Activated naive CD8-positive, alpha-beta T cell (primary cell): Measurements from ENCODE around the gene TMEM174.
"Not testable (repeated sequence)": the region's sequence is repeated elsewhere in the genome, so short reads cannot be mapped to it uniquely, and the experiment has no call there.

ENCODE experiments used
- H3K27ac Mint-ChIP-seq: one replicate; pipeline ENCODE4 v1.8.0; 2021; ENCODE audit warnings: mixed read lengths
- H3K27me3 Mint-ChIP-seq: one replicate; pipeline ENCODE4 v1.8.0; 2021; ENCODE audit warnings: mixed read lengths
- H3K36me3 Mint-ChIP-seq: one replicate; pipeline ENCODE4 v1.8.0; 2021; ENCODE audit warnings: mixed read lengths
- H3K4me1 Mint-ChIP-seq: one replicate; pipeline ENCODE4 v1.8.0; 2021; ENCODE audit warnings: low read depth, mixed read lengths
- H3K4me3 Mint-ChIP-seq: one replicate; pipeline ENCODE4 v1.8.0; 2021; ENCODE audit warnings: mild to moderate bottlenecking, mixed read lengths
- H3K9me3 Mint-ChIP-seq: one replicate; pipeline ENCODE4 v1.8.0; 2021; ENCODE audit warnings: low read depth, mixed read lengths

Gene TMEM174

DNA sequence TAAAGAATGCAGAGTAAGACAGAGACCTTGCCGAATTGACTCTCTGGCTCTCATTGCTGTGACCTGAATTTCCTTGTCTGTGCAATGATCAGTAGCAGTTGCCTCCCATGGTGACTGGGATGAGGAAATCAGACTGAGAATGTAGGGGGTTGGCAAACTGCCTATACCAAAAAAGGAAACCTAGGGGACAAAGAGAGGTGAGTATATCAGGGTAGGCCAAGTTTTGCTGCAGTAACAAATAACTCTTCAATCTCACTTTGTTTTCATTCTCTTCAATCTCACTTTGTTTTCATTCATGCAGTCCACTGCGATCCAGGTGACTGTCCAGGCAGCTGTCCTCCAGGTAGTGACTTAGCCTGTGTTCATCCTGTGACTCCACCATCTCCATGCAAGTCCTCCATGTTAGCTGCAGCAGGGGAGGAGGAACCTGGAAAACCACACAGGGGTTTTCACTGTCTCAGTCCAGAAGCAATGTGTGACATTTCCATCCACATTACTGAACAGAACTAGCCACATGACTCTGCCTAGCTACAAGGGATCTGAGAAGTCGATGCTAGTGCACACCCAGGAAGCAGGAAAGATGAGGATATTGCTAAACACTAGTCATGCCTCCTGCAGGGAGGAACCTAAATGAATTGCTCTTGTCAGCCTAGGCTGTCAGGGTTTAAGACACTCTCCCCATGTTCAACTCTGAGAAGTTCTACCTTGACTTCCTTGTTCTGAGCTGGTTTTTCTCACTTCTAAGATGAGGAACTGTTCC, 26.0 kb downstream of the TMEM174 start:
- Mint-ChIP-seq H3K4me1 (peaks cover 7% of the 10 kb centered on the region), H3K27ac (no peak overlapping the region), H3K27me3 (peaks cover 44% of the 10 kb centered on the region), H3K9me3 (no peaks in the 10 kb centered on the region), H3K36me3 (no peaks in the 10 kb centered on the region), H3K4me3 (no peak overlapping the region)

GRCh38 chr5:73199671-73200070, 26.7 kb downstream of the TMEM174 start:
- H3K4me3 Mint-ChIP-seq = no peak overlapping the region
- H3K27ac Mint-ChIP-seq = no peak overlapping the region
- H3K9me3 Mint-ChIP-seq = no peaks in the 10 kb centered on the region
- H3K27me3 Mint-ChIP-seq = peaks cover 43% of the 10 kb centered on the region
- peaks cover 7% of the 10 kb centered on the region for H3K4me1 Mint-ChIP-seq
- H3K36me3 Mint-ChIP-seq = no peaks in the 10 kb centered on the region

DNA sequence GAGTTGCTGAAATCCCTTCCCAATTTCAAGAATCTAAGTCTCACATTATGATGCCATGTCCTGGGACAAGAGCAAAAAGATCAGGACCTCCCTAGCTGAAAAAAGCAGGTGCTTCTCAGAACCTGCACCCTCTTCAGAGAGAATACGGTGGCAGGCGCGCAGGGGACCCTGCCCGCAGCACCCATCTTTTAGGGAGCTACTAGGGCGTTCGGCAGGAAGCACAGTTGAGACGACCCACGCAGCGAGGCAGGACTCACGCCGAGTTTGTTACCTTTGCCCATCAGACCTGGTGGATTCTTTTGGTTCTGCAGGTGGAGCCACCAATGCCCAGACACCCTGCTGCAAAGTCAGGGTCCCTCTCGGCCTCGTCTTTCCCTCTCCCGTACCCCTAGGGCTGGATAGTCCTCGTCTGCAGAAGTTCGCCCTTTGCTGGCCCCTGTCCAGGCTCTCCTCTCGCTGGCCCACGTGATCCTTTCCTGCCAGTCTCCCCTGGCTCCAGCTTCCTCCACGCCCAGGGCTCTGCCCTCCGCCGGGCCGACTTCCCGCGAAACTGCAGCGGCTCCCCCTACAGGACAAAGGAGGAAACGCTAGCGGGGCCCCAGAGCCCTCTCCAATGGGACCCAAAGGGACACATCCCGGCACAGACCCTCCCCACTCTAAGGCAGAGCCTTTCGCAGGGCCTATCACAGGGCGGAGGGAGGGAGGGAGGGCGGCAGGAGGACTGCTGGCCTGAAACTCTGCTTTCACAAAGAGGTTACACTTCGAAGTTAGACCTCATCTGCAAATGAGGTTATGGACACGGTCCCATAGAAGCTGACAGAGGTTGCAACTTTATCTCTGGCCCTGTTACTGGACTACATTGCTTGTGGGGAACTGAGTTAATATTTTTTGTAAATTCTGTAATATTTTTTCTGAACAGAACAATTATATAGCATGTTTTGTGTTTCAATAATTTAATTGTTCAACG, 28.8 kb downstream of the TMEM174 start:
- Mint-ChIP-seq H3K27me3 (peaks cover 39% of the 10 kb centered on the region), H3K9me3 (no peaks in the 10 kb centered on the region), H3K27ac (no peak overlapping the region), H3K4me3 (no peak overlapping the region), H3K36me3 (no peaks in the 10 kb centered on the region), H3K4me1 (peaks cover 7% of the 10 kb centered on the region)

DNA sequence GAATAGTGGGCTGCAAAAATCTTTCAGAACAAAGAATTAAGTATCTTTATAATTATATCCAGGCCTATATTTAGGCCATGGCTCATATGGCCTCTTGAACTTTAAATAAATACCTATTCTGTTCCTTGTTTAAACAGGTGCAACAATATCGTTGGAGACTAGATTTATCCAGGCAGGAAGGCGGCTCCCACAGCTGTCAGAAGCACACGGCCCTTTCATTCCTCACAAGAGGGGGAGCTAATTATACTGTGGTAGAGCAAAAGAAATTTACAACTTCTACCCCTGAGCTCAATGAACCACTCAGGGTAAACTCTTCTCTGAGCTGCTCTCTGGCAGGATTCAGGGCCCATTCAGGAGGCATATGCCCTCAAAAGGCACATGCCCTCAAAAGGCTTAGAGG, 31.3 kb downstream of the TMEM174 start:
- H3K4me3 Mint-ChIP-seq = no peak overlapping the region
- no peaks in the 10 kb centered on the region for H3K4me1 Mint-ChIP-seq
- peaks cover 10% of the 10 kb centered on the region for H3K9me3 Mint-ChIP-seq
- peaks cover 44% of the 10 kb centered on the region for H3K27me3 Mint-ChIP-seq
- H3K36me3 Mint-ChIP-seq = no peaks in the 10 kb centered on the region
- H3K27ac Mint-ChIP-seq = no peak overlapping the region

- Mint-ChIP-seq H3K36me3 (peaks cover 2% of the 10 kb centered on the region), H3K4me3 (no peak overlapping the region), H3K27me3 (peaks cover 44% of the 10 kb centered on the region), H3K27ac (no peak overlapping the region), H3K9me3 (peaks cover 13% of the 10 kb centered on the region), H3K4me1 (no peaks in the 10 kb centered on the region)
These were observed 31.7 kb downstream of the TMEM174 start for GRCh38 chr5:73204733-73205132.

DNA sequence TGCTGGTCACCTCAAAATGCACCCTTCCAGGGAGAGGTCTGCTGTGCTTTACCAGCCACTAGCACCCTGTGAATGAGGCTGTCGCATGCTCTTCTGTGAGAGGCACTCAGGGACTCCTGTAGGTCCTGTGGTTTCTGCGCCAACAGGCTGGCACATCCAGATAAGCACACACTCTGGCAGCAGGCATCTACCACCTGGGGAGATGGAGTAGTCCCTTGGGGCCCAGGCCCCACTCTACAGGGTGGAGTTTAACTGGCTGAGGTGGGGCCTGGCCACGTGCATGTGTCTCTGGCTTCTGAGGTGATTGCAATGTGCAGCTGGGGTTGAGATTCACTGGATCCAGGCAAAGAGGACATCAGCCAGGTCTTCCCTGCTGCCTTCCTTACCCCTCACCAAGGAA, 32.3 kb downstream of the TMEM174 start:
- peaks cover 4% of the 10 kb centered on the region for H3K36me3 Mint-ChIP-seq
- no peak overlapping the region for H3K4me3 Mint-ChIP-seq
- peaks cover 18% of the 10 kb centered on the region for H3K9me3 Mint-ChIP-seq
- H3K27me3 Mint-ChIP-seq = peaks cover 46% of the 10 kb centered on the region
- no peaks in the 10 kb centered on the region for H3K4me1 Mint-ChIP-seq
- no peak overlapping the region for H3K27ac Mint-ChIP-seq

- H3K9me3 Mint-ChIP-seq = peaks cover 18% of the 10 kb centered on the region
- H3K4me3 Mint-ChIP-seq, H3K4me1 Mint-ChIP-seq, H3K36me3 Mint-ChIP-seq, H3K27ac Mint-ChIP-seq: not testable (repeated sequence)
- peaks cover 58% of the 10 kb centered on the region for H3K27me3 Mint-ChIP-seq
These were observed 34.2 kb downstream of the TMEM174 start for GRCh38 chr5:73207239-73207638.

DNA sequence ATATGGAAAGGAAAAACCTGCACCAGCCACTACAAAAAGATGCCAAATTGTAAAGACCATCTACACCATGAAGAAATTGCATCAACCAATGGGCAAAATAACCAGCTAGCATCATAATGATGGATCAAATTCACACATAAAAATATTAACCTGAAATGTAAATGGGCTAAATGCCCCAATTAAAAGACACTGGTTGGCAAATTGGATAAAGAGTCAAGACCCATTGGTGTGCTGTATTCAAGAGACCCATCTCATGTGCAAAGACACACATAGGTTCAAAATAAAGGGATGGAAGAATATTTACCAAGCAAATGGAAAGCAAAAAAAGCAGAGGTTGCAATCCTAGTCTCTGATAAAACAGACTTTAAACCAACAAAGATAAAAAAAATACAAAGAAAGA, 36.1 kb downstream of the TMEM174 start:
- not testable (repeated sequence) for H3K4me1 Mint-ChIP-seq, H3K4me3 Mint-ChIP-seq, H3K36me3 Mint-ChIP-seq, H3K27ac Mint-ChIP-seq
- peaks cover 18% of the 10 kb centered on the region for H3K9me3 Mint-ChIP-seq
- peaks cover 61% of the 10 kb centered on the region for H3K27me3 Mint-ChIP-seq

DNA sequence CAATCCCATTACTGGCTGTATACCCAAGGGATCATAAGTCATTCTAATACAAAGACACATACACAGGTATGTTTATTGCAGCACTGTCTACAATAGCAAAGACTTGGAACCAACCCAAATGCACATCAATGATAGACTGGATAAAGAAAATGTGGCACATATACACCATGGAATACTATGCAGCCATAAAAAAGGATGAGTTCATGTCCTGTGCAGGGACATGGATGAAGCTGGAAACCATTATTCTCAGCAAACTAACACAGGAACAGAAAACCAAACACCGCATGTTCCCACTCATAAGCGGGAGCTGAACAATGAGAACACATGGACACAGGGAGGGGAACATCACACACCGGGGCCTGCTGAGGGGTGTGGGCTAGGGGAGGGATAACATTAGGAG, 39.7 kb downstream of the TMEM174 start:
- Mint-ChIP-seq H3K9me3 (peaks cover 18% of the 10 kb centered on the region), H3K27me3 (peaks cover 61% of the 10 kb centered on the region)
- H3K4me1 Mint-ChIP-seq, H3K4me3 Mint-ChIP-seq, H3K36me3 Mint-ChIP-seq, H3K27ac Mint-ChIP-seq: not testable (repeated sequence)

DNA sequence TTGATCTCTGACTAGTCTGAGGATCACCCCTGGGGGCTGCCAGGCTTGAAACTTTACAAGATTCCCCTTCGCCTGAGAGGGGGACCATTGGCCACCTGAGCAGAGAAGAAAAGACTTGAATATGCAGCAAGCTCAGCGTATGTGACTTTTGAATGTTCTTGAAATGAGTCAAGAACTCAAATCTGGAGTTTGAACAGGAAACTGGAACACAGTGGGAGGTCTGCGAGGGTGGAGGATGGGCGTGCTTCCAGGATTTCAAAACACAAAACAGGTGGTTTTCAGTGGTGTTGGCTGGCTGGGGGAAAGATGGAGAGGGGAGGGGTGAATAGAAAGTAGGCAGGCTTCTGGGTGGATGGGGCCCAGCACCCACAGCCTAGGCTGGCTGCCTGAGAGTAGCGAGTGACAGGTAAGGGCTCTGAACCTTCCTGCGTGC, 40.6 kb downstream of the TMEM174 start:
- Mint-ChIP-seq H3K36me3 (peaks cover 4% of the 10 kb centered on the region), H3K27me3 (peaks cover 60% of the 10 kb centered on the region), H3K4me1 (peaks cover 7% of the 10 kb centered on the region), H3K9me3 (peaks cover 13% of the 10 kb centered on the region), H3K4me3 (no peak overlapping the region), H3K27ac (no peak overlapping the region)

DNA sequence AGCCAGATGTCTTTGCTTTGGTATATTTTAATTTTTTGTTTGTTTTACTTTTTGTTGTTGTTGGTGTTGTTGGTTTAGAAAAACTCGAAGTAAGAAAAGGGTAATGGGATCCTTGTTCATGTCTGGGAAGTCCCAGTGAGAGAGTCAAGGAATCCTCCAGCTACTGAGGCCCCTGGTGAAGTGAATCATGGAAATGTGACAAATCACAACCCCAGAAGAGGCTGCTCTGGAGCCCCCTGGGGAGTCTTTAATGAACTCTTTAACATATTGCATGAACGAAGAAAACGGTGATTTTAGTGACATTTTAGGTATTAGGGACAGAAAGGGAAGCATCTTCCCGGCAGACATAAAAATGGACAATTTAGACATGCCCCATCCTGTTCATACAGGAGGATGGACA, 41.3 kb downstream of the TMEM174 start:
- H3K27ac Mint-ChIP-seq = no peak overlapping the region
- H3K4me3 Mint-ChIP-seq = no peak overlapping the region
- peaks cover 7% of the 10 kb centered on the region for H3K4me1 Mint-ChIP-seq
- peaks cover 56% of the 10 kb centered on the region for H3K27me3 Mint-ChIP-seq
- H3K9me3 Mint-ChIP-seq = peaks cover 9% of the 10 kb centered on the region
- peaks cover 4% of the 10 kb centered on the region for H3K36me3 Mint-ChIP-seq

- Mint-ChIP-seq H3K9me3 (peaks cover 3% of the 10 kb centered on the region), H3K4me3 (no peak overlapping the region), H3K27me3 (peaks cover 53% of the 10 kb centered on the region), H3K36me3 (no peaks in the 10 kb centered on the region), H3K27ac (no peak overlapping the region), H3K4me1 (peaks cover 7% of the 10 kb centered on the region)
These were observed 42.0 kb downstream of the TMEM174 start for GRCh38 chr5:73214996-73215395.

- Mint-ChIP-seq H3K4me3 (peak overlapping the region; percentile 30), H3K27me3 (peaks cover 48% of the 10 kb centered on the region), H3K36me3 (no peaks in the 10 kb centered on the region), H3K27ac (no peak overlapping the region), H3K4me1 (peaks cover 7% of the 10 kb centered on the region), H3K9me3 (no peaks in the 10 kb centered on the region)
These were observed 42.5 kb downstream of the TMEM174 start for GRCh38 chr5:73215531-73215890.

- Mint-ChIP-seq H3K36me3 (no peaks in the 10 kb centered on the region), H3K27me3 (peaks cover 42% of the 10 kb centered on the region), H3K4me3 (peak overlapping the region; percentile 30), H3K27ac (no peak overlapping the region), H3K4me1 (peaks cover 7% of the 10 kb centered on the region), H3K9me3 (no peaks in the 10 kb centered on the region)
These were observed 43.1 kb downstream of the TMEM174 start for GRCh38 chr5:73215891-73216610.
